Type B pancreatic cell (in vitro differentiated cells): ENCODE data around the gene ITIH1. TPM values are rescaled to one million over a fixed set of nuclear protein-coding genes. Genes with fewer than 3 reads are reported as not detected.
"Not testable (repeated sequence)": the region's sequence is repeated elsewhere in the genome, so short reads cannot be mapped to it uniquely, and the experiment has no call there.

Experiments used
- DNase-seq: peaks from one replicate; pipeline ENCODE4 v3.0.0; 2021; ENCODE audit warnings: mixed read lengths; ENCODE audit not compliant: unreplicated experiment; ENCODE audit errors: extremely low spot score
- H3K27ac Mint-ChIP-seq: 2 replicates; pipeline ENCODE4 v1.8.0; 2021; ENCODE audit warnings: mild to moderate bottlenecking, mixed read lengths
- H3K27me3 Mint-ChIP-seq: 2 replicates; pipeline ENCODE4 v1.8.0; 2021; ENCODE audit warnings: mixed read lengths
- H3K36me3 Mint-ChIP-seq: 2 replicates; pipeline ENCODE4 v1.8.0; 2021; ENCODE audit warnings: mixed read lengths
- H3K4me1 Mint-ChIP-seq: one replicate; pipeline ENCODE4 v1.8.0; 2021; ENCODE audit warnings: mixed read lengths; ENCODE audit not compliant: unreplicated experiment
- H3K4me3 Mint-ChIP-seq: 2 replicates; pipeline ENCODE4 v1.8.0; 2021; ENCODE audit warnings: mild to moderate bottlenecking, mixed read lengths
- H3K9me3 Mint-ChIP-seq: 2 replicates; pipeline ENCODE4 v1.8.0; 2021; ENCODE audit warnings: mixed read lengths
- total RNA-seq: library from RNA; stranded (reverse); gene quantifications from 2 replicates; pipeline ENCODE4 v1.2.1, GENCODE V29; 2021; ENCODE audit warnings: low replicate concordance
- TF ChIP-seq, protein P1 (sequence below): fragments of 200-600 bp; sonication (generic); conservative IDR thresholded peaks from 2 replicates; pipeline ENCODE4 v1.5.0; 2021; ENCODE audit warnings: antibody characterized with exemption, mild to moderate bottlenecking

Gene ITIH1
- total RNA-seq, 1 donor from 2014 or later: 8.0 TPM

DNA sequence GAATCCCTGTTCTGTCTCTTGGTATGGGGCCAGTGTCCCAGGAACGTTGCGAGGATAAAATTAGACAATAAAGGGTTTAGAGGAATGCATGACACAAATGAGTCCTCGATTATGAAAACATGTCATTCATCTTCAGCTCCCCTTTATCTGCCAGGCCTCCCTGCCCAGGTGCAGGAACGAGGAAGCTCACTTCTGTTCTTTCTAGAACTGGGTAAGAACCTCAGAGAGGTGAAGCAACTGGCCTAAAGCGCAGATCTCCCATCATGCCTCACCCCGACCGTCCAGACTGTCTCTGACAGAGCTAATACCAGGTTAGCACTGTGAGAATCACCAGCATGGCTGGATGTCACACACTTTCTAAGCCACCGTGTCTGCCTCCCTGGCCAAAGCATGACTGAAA is 1.5 kb upstream of the ITIH1 start:
- no peaks in the 10 kb centered on the region for H3K9me3 Mint-ChIP-seq
- H3K36me3 Mint-ChIP-seq: no peaks in the 10 kb centered on the region
- no peak for DNase-seq
- no peak overlapping the region for H3K4me3 Mint-ChIP-seq
- H3K27ac Mint-ChIP-seq: peak overlapping the region; percentile 29
- TF ChIP-seq, protein P1, sequence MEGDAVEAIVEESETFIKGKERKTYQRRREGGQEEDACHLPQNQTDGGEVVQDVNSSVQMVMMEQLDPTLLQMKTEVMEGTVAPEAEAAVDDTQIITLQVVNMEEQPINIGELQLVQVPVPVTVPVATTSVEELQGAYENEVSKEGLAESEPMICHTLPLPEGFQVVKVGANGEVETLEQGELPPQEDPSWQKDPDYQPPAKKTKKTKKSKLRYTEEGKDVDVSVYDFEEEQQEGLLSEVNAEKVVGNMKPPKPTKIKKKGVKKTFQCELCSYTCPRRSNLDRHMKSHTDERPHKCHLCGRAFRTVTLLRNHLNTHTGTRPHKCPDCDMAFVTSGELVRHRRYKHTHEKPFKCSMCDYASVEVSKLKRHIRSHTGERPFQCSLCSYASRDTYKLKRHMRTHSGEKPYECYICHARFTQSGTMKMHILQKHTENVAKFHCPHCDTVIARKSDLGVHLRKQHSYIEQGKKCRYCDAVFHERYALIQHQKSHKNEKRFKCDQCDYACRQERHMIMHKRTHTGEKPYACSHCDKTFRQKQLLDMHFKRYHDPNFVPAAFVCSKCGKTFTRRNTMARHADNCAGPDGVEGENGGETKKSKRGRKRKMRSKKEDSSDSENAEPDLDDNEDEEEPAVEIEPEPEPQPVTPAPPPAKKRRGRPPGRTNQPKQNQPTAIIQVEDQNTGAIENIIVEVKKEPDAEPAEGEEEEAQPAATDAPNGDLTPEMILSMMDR: no peak
- peaks cover 6% of the 10 kb centered on the region for H3K4me1 Mint-ChIP-seq
- peaks cover 3% of the 10 kb centered on the region for H3K27me3 Mint-ChIP-seq

DNA sequence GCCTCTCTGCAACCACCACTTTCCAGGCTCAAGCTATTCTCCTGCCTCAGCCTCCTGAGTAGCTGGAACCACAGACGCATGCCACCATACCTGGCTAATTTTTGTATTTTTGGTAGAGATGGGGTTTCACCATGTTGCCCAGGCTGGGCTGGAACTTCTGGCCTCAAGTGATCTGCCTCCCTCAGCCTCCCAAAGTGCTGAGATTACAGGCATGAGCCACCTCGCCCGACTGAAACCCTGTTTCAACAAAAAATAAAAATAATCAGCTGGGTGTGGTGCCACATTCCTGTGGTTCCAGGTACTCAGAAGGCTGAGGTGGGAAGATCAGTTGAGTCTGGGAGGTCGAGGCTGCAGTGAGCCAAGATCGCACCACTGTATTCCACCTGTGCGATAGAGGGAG is 913 bp upstream of the ITIH1 start:
- H3K27ac Mint-ChIP-seq: peak overlapping the region; percentile 29
- H3K9me3 Mint-ChIP-seq, H3K4me1 Mint-ChIP-seq, H3K4me3 Mint-ChIP-seq, DNase-seq, H3K36me3 Mint-ChIP-seq, H3K27me3 Mint-ChIP-seq: not testable (repeated sequence)

DNA sequence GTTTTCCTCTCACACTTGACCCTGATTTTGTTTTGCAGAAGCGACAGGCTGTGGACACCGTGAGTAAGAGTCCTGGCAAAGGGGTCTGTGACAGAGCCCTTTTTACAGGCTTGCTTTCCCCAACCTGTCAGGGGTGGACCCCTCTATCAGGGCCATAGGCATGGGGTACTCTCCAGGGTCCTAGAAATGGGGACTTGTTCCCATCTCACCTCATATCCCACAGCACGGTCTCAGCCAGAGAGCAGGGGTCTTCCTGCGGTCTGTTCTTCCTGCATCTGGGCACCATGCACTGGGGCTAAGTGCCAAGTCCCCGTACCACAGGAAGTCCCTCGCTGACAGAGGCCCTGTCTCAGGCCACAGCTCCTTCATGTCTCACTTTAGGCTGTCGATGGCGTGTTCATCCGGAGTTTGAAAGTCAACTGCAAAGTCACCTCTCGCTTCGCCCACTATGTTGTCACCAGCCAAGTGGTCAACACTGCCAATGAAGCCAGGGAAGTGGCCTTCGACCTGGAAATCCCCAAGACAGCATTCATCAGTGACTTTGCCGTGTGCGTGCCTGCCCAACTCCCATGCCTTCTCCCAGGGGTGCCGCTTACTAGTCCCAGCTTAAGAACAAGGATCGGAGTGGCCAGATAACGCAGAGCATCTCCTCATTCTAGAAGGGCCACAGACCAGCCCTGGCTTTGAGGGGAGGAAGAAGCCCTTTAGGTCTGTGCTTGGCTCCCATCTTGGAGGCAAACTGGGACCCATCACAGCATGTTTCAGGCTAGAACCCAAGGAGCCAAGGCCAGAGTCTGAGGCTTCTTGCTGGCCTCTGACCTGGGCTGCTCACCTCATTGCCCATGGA is 783 bp downstream of the ITIH1 start:
- H3K9me3 Mint-ChIP-seq: no peaks in the 10 kb centered on the region
- TF ChIP-seq, protein P1: no peak
- no peaks in the 10 kb centered on the region for H3K36me3 Mint-ChIP-seq
- peaks cover 20% of the 10 kb centered on the region for H3K27me3 Mint-ChIP-seq
- H3K4me1 Mint-ChIP-seq: no peaks in the 10 kb centered on the region
- peak; percentile 62 for DNase-seq
- H3K4me3 Mint-ChIP-seq: no peak overlapping the region
- no peak overlapping the region for H3K27ac Mint-ChIP-seq

DNA sequence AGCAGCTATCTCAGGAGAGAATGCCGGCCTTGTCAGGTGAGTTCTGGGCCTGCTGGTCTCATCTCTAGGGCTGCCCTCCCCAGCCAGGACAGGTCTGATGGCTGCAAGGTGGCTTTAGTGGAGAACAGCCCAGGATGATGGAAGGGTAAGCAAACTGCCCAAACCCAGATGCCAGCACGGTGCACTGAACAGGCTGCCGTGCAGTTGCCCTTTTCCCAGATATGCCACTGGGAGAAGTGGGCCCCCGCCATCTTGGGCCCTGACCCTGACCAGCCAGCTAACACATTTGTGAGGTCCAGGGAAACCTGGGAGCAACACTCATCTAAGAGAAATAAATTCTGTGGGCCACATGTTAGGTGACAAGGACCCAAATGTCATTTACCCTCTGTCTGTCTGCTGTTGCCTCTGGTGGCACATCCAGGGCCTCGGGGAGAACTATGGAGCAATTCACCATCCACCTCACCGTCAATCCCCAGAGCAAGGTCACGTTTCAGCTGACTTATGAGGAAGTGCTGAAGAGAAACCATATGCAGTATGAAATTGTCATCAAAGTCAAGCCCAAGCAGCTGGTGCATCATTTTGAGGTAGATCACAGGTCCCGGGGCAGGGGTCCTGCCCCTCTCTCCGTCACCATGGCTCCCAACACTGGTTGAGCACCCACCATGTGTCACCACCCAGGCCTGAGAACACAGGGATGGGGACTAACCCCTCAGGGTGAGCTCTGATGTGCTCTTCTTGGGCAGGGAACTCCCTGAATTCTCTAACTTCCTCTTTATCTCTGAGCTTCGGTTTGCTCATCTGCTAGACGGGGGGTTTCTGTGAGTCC is 1.8 kb downstream of the ITIH1 start:
- DNase-seq: peak; percentile 39

DNA sequence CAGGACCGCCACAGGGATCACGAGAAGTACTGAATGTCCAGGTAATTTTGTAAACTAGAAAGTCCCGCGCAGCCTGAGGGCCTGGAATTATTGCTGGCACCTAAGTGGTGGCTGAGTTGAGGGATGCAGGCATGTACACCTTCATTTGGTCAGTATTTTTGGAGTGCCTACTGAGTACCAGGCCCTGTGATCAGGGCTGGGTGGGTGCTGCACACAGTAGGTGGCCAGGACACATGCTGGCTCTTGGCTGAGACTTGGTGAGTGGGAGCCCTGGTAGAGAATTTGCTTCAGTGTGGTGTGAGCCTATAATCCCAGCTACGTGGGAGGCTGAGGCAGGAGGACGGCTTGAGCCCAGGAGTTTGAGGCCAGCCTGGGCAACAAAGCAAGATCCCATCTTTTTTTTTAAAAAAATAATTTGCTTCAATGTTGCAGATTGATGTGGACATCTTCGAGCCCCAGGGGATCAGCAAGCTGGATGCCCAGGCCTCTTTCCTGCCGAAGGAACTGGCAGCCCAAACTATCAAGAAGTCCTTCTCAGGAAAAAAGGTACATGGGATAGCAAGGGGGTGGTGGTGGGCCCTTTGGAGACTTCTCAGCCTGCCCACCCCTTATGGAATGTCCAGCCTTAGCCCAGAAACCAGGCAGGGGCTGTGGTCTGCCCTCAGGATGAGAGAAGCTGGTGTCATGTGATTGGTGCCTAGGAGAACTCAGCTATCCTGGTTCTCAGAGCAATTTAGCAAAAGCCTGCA is 2.6 kb downstream of the ITIH1 start:
- Mint-ChIP-seq H3K36me3 (no peaks in the 10 kb centered on the region), H3K4me1 (no peaks in the 10 kb centered on the region), H3K27ac (no peak overlapping the region), H3K9me3 (no peaks in the 10 kb centered on the region), H3K27me3 (peaks cover 20% of the 10 kb centered on the region), H3K4me3 (no peak overlapping the region)
- TF ChIP-seq, protein P1: no peak
- DNase-seq: peak; percentile 43

More for the DNA sequence above, 1.8 kb downstream of the ITIH1 start:
- no peaks in the 10 kb centered on the region for H3K36me3 Mint-ChIP-seq
- no peak overlapping the region for H3K27ac Mint-ChIP-seq
- TF ChIP-seq, protein P1: no peak
- no peaks in the 10 kb centered on the region for H3K4me1 Mint-ChIP-seq
- H3K27me3 Mint-ChIP-seq: peaks cover 20% of the 10 kb centered on the region
- no peaks in the 10 kb centered on the region for H3K9me3 Mint-ChIP-seq
- no peak overlapping the region for H3K4me3 Mint-ChIP-seq
